Measurements from ENCODE around the gene RANBP2. TPM values are rescaled to one million over a fixed set of nuclear protein-coding genes. Genes with fewer than 3 reads are reported as not detected.
A peak's percentile ranks its signal among the peaks of the same experiment; 100 is the strongest.

The RANBP2 gene
- total and polyA plus RNA-seq, 9 of the 15 experiments (the other 6 are each of a cell fraction or from before 2014, with no cell fraction given): 11.7 to 97.4 (median 48.1) TPM

- peak; percentile 38; the same call in 1 of the 2 replicates for TF ChIP-seq E2F5 (CRISPR knock-in tag; IDR thresholded peaks at IDR 0.05)
- TF ChIP-seq HES1 (IDR thresholded peaks at IDR 0.05; ENCODE audit: low read depth): peak; percentile 25; the same call in 1 of the 2 replicates
- TF ChIP-seq MAFF (IDR thresholded peaks at IDR 0.05; ENCODE audit: low read length): no peak
- no peak for TF ChIP-seq ZNF586 (CRISPR knock-in tag; conservative IDR thresholded peaks at IDR 0.05)
- TF ChIP-seq SNRNP70 (optimal IDR thresholded peaks at IDR 0.05; ENCODE audit: low read depth, low read length): no peak
- TF ChIP-seq NFRKB (IDR thresholded peaks at IDR 0.05; ENCODE audit: low read depth): 0 out of 2 replicates have a peak, but pooled peaks have one; percentile 73
- TF ChIP-seq HDAC2 (IDR thresholded peaks at IDR 0.05): 0 out of 2 replicates have a peak, but pooled peaks have one; percentile 61
- TF ChIP-seq ZFP91 (CRISPR knock-in tag; IDR thresholded peaks at IDR 0.05): no peak
- TF ChIP-seq NCOR1 (IDR thresholded peaks at IDR 0.05): peak; percentile 33
- TF ChIP-seq PCBP2 (IDR thresholded peaks at IDR 0.05; ENCODE audit: low read depth, low read length, poor library complexity, severe bottlenecking): no peak
- no peak for TF ChIP-seq ARID3B (CRISPR knock-in tag; IDR thresholded peaks at IDR 0.05; ENCODE audit: borderline replicate concordance)
- TF ChIP-seq ARNT (IDR thresholded peaks at IDR 0.05): peak in 1 of 2 experiments; percentile 64; a peak in 1 of 4 replicates
- TF ChIP-seq HOXB6 (CRISPR knock-in tag; IDR thresholded peaks at IDR 0.05; ENCODE audit: borderline replicate concordance): no peak
- TF ChIP-seq YY1 (IDR thresholded peaks at IDR 0.05; ENCODE audit: borderline replicate concordance in 1 of 3, control insufficient read depth in 1 of 3, extremely low read depth in 1 of 3, insufficient read depth in 3 of 3, insufficient read length in 1 of 3, insufficient replicate concordance in 2 of 3, low read depth in 1 of 3, low read length in 2 of 3): peak in 1 of 3 experiments; percentile 49
- TF ChIP-seq ZNF76 (CRISPR knock-in tag; IDR thresholded peaks at IDR 0.05; ENCODE audit: borderline replicate concordance): 0 out of 2 replicates have a peak, but pooled peaks have one; percentile 44
- peak in 1 of 2 experiments; percentile 86; a peak in 2 of 4 replicates for TF ChIP-seq BCLAF1 (IDR thresholded peaks at IDR 0.05; ENCODE audit: borderline replicate concordance in 1 of 2, control insufficient read depth in 1 of 2, low read depth in 2 of 2, low read length in 1 of 2)
Observed at GRCh38 chr2:108719149-108720044, at the start of gene RANBP2 (continued).
